ENCODE results near the gene MEFV. TPM values are rescaled to one million over a fixed set of nuclear protein-coding genes. Genes with fewer than 3 reads are reported as not detected.
A peak's percentile ranks its signal among the peaks of the same experiment; 100 is the strongest.

MEFV gene
- total and polyA plus RNA-seq, 8 donors, result 0.05 to 1.1 (median 0.23) TPM; not detected in 1

- Histone ChIP-seq H3K27ac (peak overlapping the region; percentile 50 to 92 (median 83)), H3K4me1 (peaks cover 0 to 8% (median 0%) of the 10 kb centered on the region in 3 donors), H3K27me3 (no peaks in the 10 kb centered on the region), H3K36me3 (peaks cover 0 to 26% (median 10%) of the 10 kb centered on the region in 3 donors), H3K9me3 (no peaks in the 10 kb centered on the region), H3K4me3 (peak overlapping the region; percentile 68 to 93 (median 86))
- WGBS, 2 donors, result 2% methylated on average over 18 of the region's 18 CpGs
- DNase-seq, result peak in 1 of 6 donors; percentile 18
- no peak for FAIRE-seq
- no peak for TF ChIP-seq CTCF (IDR thresholded peaks at IDR 0.05)
- no peak for ATAC-seq
- intact Hi-C loops (cut with DNase I), result no loop called here
Observed at GRCh38 chr16:3234543-3234856, 21.9 kb downstream of the MEFV start.

- ATAC-seq (no peak), DNase-seq (no peak), FAIRE-seq (no peak)
- WGBS, 2 donors, result 96 to 97% methylated on average over 10 of the region's 10 CpGs
- Histone ChIP-seq H3K4me1 (no peaks in the 10 kb centered on the region), H3K27me3 (no peaks in the 10 kb centered on the region), H3K4me3 (no peak overlapping the region), H3K36me3 (peaks cover 0 to 45% (median 9%) of the 10 kb centered on the region in 3 donors), H3K27ac (no peak overlapping the region), H3K9me3 (peaks cover 0 to 16% (median 7%) of the 10 kb centered on the region in 4 donors)
- intact Hi-C loops (cut with DNase I), result no loop called here
- no peak for TF ChIP-seq CTCF (IDR thresholded peaks at IDR 0.05)
Observed at GRCh38 chr16:3223913-3224515, 32.4 kb downstream of the MEFV start.

GRCh38 chr16:3220839-3221238 lies 35.6 kb downstream of the MEFV start:
- no peak for ATAC-seq
- no peak overlapping the region for H3K4me3 ChIP-seq
- intact Hi-C loops (cut with DNase I), result no loop called here
- whole genome bisulfite sequencing, 2 donors, result 86 to 87% methylated on average over 10 of the region's 10 CpGs
- no peak for FAIRE-seq
- H3K4me1 ChIP-seq, result no peaks in the 10 kb centered on the region
- peaks cover 0 to 16% (median 7%) of the 10 kb centered on the region in 4 donors for H3K9me3 ChIP-seq
- no peaks in the 10 kb centered on the region for H3K27me3 ChIP-seq
- DNase-seq, result no peak
- H3K36me3 ChIP-seq, result peaks cover 0 to 23% (median 9%) of the 10 kb centered on the region in 3 donors
- no peak for TF ChIP-seq CTCF (IDR thresholded peaks at IDR 0.05)
- no peak overlapping the region for H3K27ac ChIP-seq

- ATAC-seq (no peak), FAIRE-seq (no peak), DNase-seq (no peak)
- Histone ChIP-seq H3K9me3 (no peaks in the 10 kb centered on the region), H3K4me3 (no peak overlapping the region), H3K27ac (no peak overlapping the region), H3K27me3 (no peaks in the 10 kb centered on the region), H3K4me1 (no peaks in the 10 kb centered on the region), H3K36me3 (no peaks in the 10 kb centered on the region)
- intact Hi-C loops (cut with DNase I), result no loop called here
- 27 to 37% methylated on average over 3 of the region's 3 CpGs for WGBS, 2 donors
- no peak for TF ChIP-seq CTCF (IDR thresholded peaks at IDR 0.05)
Observed at GRCh38 chr16:3216263-3216640, 40.2 kb downstream of the MEFV start.

- ATAC-seq, result no peak
- intact Hi-C loops (cut with DNase I), result no loop called here
- Histone ChIP-seq H3K36me3 (no peaks in the 10 kb centered on the region), H3K4me3 (no peak overlapping the region), H3K27me3 (no peaks in the 10 kb centered on the region), H3K9me3 (no peaks in the 10 kb centered on the region), H3K4me1 (no peaks in the 10 kb centered on the region), H3K27ac (no peak overlapping the region)
- 60 to 62% methylated on average over 11 of the region's 11 CpGs for WGBS, 2 donors
- no peak for FAIRE-seq
- TF ChIP-seq CTCF (IDR thresholded peaks at IDR 0.05), result no peak
- no peak for DNase-seq
Observed at GRCh38 chr16:3215601-3216262, 40.7 kb downstream of the MEFV start.
